BLaER1 treated with 17β-estradiol and CSF1 and Interleukin-3, amounts not matched to agents 10 nM and 100 nM (cell line): ENCODE measurements around the gene MYO6.

ENCODE experiments used
- H3K27ac ChIP-seq, 11 experiments: shearing (Covaris generic); formaldehyde crosslinking; 2 replicates each; pipeline ENCODE4 v1.8.1; 2022
- H3K27me3 ChIP-seq, 11 experiments: shearing (Covaris generic); formaldehyde crosslinking; 2 replicates each; pipeline ENCODE4 v1.8.1; 2022
- H3K36me3 ChIP-seq, 11 experiments: shearing (Covaris generic); formaldehyde crosslinking; 2 replicates each; pipeline ENCODE4 v1.8.1; 2022
- H3K4me1 ChIP-seq, 10 experiments: shearing (Covaris generic); formaldehyde crosslinking; 2 replicates each; pipeline ENCODE4 v1.8.1; 2022
- H3K4me2 ChIP-seq, 11 experiments: shearing (Covaris generic); formaldehyde crosslinking; 2 replicates each; pipeline ENCODE4 v1.8.1; 2022
- H3K4me3 ChIP-seq, 10 experiments: shearing (Covaris generic); formaldehyde crosslinking; 2 replicates each; pipeline ENCODE4 v1.8.1; 2022
- H3K9ac ChIP-seq, 11 experiments: shearing (Covaris generic); formaldehyde crosslinking; 2 replicates each; pipeline ENCODE4 v1.8.1; 2022
- H3K9me3 ChIP-seq, 11 experiments: shearing (Covaris generic); formaldehyde crosslinking; replicated peaks in 1 of 11; 2 replicates each; pipeline ENCODE4 v1.8.1; 2022
- H4K20me1 ChIP-seq, 11 experiments: shearing (Covaris generic); formaldehyde crosslinking; 2 replicates each; pipeline ENCODE4 v1.8.1; 2022
- Cebpa-rat ChIP-seq, 11 experiments: shearing (Covaris generic); IDR thresholded peaks; 2 replicates each; pipeline ENCODE4 v1.8.1; 2022

MYO6 gene

DNA sequence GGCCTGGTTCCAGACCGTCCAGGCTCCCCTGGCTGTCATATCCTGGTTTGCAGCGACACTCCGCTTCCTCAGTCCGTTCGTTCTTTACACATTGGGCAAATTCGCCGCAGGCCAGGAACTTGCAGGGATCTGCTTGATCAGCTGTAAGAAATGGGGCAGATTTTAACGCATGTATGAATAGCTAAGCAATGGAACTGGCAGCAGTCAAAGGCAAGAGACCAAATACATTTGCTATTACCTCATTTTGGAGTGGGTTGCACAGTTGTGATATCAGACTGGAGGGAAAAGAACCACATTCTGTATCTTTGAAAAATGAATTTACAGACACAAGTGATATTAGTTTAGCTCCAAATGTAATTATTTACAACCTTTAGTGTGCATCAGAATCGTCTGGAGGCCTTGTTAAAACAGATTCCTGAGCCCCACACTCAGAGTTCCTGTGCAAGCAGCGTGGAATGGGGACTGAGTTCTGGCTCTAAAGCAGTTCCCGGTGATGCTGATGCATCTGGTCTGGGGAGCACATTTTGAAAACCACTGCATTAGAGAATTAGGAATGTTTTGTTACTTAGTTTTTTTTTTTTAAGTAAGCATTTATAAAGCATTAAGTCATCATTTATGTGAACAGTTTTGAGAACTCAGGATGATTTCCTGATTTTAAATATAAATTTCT lies 182.1 kb downstream of the MYO6 start:
- no peak for TF ChIP-seq Cebpa-rat (IDR thresholded peaks at IDR 0.05)
- no peaks in the 10 kb centered on the region for H3K9me3 ChIP-seq
- H3K9ac ChIP-seq: no peak overlapping the region
- peaks cover 0 to 10% (median 0%) of the 10 kb centered on the region in 11 experiments; a peak in 4 of 22 replicates for H3K27me3 ChIP-seq
- H4K20me1 ChIP-seq: no peaks in the 10 kb centered on the region
- H3K27ac ChIP-seq: no peak overlapping the region
- no peak overlapping the region for H3K4me3 ChIP-seq
- no peaks in the 10 kb centered on the region for H3K36me3 ChIP-seq
- H3K4me2 ChIP-seq: no peak overlapping the region
- peaks cover 4 to 11% (median 5%) of the 10 kb centered on the region in 10 experiments; a peak in 18 of 20 replicates for H3K4me1 ChIP-seq

DNA sequence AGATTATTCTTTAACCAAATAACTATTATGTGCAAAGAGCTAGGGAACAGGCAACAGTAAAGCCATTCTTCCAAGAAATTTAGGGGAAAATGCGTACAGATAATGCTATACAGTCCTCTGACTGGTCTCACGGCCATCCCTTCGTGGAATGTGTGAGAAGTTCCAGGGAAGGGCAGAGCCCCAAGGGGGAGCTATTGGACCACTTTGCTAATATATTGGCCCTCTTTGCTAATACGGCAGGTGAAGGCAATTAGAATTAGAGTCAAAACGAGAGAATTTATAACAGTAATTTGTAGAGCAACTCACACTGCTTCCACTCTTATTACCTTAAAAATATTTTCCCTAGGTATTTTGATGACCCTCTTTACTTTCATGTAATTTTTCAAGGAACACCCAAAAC lies 183.0 kb downstream of the MYO6 start:
- H3K9ac ChIP-seq: no peak overlapping the region
- no peak overlapping the region for H3K4me3 ChIP-seq
- H3K27me3 ChIP-seq: peaks cover 0 to 10% (median 0%) of the 10 kb centered on the region in 11 experiments; a peak in 4 of 22 replicates
- no peaks in the 10 kb centered on the region for H3K9me3 ChIP-seq
- peaks cover 0 to 7% (median 5%) of the 10 kb centered on the region in 10 experiments; a peak in 14 of 20 replicates for H3K4me1 ChIP-seq
- H4K20me1 ChIP-seq: no peaks in the 10 kb centered on the region
- H3K27ac ChIP-seq: no peak overlapping the region
- H3K36me3 ChIP-seq: no peaks in the 10 kb centered on the region
- no peak for TF ChIP-seq Cebpa-rat (IDR thresholded peaks at IDR 0.05)
- H3K4me2 ChIP-seq: no peak overlapping the region

DNA sequence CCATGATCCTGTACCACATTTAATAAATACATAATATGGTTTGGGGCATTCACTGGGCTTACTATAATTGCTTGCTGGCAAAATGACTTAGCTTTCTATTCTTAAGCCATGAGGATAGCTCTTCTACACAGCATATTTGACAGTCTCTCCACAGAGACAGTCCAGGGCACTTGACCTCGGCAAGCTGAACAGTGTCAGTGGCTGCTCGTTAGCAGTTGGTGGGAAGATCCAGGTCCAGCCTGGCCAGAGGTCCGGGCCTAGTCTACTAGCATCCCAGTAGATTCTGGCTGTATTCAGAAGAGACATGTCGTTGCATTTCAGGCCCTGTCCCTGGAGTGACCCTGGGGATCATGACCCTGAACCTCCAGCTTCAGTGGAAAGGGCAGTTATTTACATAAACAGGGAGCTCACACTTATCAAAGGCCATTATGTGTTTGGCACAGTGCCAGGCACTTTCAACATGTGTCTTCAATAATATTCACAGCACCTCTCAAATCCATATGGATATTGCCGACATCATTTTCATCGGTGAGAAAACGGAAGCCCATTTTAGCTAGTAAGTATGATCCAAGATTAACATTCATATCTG lies 184.4 kb downstream of the MYO6 start:
- no peaks in the 10 kb centered on the region for H3K36me3 ChIP-seq
- H3K9ac ChIP-seq: no peak overlapping the region
- H4K20me1 ChIP-seq: no peaks in the 10 kb centered on the region
- peaks cover 0 to 7% (median 5%) of the 10 kb centered on the region in 10 experiments; a peak in 14 of 20 replicates for H3K4me1 ChIP-seq
- H3K27ac ChIP-seq: no peak overlapping the region
- no peak overlapping the region for H3K4me2 ChIP-seq
- peaks cover 0 to 10% (median 0%) of the 10 kb centered on the region in 11 experiments; a peak in 4 of 22 replicates for H3K27me3 ChIP-seq
- H3K9me3 ChIP-seq: no peaks in the 10 kb centered on the region
- TF ChIP-seq Cebpa-rat (IDR thresholded peaks at IDR 0.05): no peak
- no peak overlapping the region for H3K4me3 ChIP-seq

DNA sequence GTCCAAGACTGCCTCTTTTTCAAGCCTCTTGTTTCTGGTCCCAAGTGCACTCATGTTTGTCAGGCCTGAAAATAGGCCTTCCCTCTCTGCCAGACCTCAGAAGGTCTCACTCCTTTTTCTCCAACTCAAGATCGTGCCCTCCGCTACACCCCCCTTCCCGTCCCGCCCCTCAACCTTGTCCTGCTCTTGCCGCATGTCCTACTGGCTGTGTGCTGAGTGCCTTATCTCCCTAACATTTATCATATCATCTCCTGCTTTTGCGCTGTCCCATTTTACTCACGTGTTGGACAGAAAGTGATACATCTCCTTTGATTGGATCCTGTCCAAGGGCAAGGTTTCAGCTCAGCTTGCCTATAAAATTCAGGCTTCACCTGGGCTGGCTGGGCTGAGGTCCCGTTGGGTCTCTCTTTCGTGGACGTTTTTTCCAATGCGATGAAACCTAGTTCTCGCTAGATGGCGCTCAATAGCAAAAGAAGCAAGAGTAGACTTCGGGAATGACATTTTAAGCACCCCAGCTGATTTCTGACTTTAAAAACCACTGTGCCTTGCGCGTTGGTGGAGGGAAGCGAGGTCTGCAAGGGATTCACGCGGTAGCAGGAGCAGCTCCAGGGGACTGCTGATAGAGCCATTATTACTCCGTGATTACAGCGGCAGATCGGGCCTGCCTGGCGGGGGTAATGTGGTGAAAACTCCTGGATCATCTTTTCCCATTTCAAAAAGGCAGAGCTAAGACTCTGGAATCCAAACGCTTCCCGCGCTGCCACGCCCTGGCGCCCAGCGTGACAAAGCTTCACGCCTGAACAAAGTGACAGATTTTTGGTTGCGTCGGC lies 185.8 kb downstream of the MYO6 start:
- Histone ChIP-seq H3K27ac (no peak overlapping the region; a peak in 1 of 22 replicates), H3K9ac (peak overlapping the region; percentile 26 to 63 (median 55); a peak in 19 of 22 replicates), H3K4me3 (peak overlapping the region; percentile 49 to 66 (median 55)), H3K36me3 (no peaks in the 10 kb centered on the region), H3K4me1 (peaks cover 0 to 7% (median 5%) of the 10 kb centered on the region in 10 experiments; a peak in 14 of 20 replicates), H3K9me3 (no peaks in the 10 kb centered on the region), H3K4me2 (peak overlapping the region; percentile 86 to 97 (median 94)), H4K20me1 (no peaks in the 10 kb centered on the region), H3K27me3 (peaks cover 0 to 10% (median 0%) of the 10 kb centered on the region in 11 experiments; a peak in 4 of 22 replicates)
- no peak for TF ChIP-seq Cebpa-rat (IDR thresholded peaks at IDR 0.05)

DNA sequence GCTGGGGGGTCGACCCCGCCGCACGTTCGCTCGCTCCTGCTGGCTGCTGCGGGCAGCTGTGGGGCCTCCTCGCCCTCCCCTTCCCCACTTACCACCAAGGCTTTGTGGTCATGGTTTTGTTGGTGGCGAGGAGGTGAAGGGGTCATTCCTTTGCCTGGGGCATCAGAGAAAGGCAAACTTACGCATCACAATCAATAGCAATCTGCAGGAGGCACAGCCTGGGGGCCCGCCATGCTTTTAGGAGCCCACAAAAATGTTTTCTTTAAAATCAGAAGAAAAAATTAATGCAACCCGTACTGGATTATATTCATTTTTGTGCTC lies 186.4 kb downstream of the MYO6 start:
- peak overlapping the region; percentile 86 to 97 (median 94) for H3K4me2 ChIP-seq
- H4K20me1 ChIP-seq: no peaks in the 10 kb centered on the region
- peak overlapping the region; percentile 26 to 63 (median 55); a peak in 19 of 22 replicates for H3K9ac ChIP-seq
- H3K4me3 ChIP-seq: peak overlapping the region; percentile 49 to 66 (median 55)
- peaks cover 0 to 7% (median 5%) of the 10 kb centered on the region in 10 experiments; a peak in 14 of 20 replicates for H3K4me1 ChIP-seq
- H3K27me3 ChIP-seq: peaks cover 0 to 10% (median 0%) of the 10 kb centered on the region in 11 experiments; a peak in 4 of 22 replicates
- H3K9me3 ChIP-seq: no peaks in the 10 kb centered on the region
- H3K27ac ChIP-seq: no peak overlapping the region; a peak in 1 of 22 replicates
- no peaks in the 10 kb centered on the region for H3K36me3 ChIP-seq
- TF ChIP-seq Cebpa-rat (IDR thresholded peaks at IDR 0.05): no peak

DNA sequence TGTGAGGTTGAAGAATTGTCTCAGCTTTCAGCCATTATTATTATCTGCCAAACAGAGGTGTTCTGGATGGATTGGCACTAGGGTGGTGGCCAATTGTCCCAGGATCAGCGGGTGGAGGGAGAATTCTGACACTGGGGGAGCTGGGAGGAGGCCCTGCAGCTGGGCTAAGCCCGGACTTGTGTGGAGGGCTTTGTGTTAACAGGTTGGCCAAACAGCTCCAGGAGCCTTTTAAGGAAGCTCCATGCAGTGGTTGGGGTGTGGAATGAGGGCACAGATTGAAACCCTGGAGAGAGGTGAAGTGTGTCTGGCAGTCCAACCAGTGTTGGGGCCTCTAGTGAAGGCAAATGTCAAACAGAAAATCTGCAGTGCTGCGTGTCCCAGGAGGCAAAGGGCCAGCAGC lies 187.6 kb downstream of the MYO6 start:
- Histone ChIP-seq H4K20me1 (no peaks in the 10 kb centered on the region), H3K27ac (no peak overlapping the region), H3K27me3 (peaks cover 0 to 10% (median 0%) of the 10 kb centered on the region in 11 experiments; a peak in 4 of 22 replicates), H3K9me3 (no peaks in the 10 kb centered on the region), H3K9ac (no peak overlapping the region), H3K4me3 (no peak overlapping the region), H3K4me2 (no peak overlapping the region), H3K36me3 (no peaks in the 10 kb centered on the region), H3K4me1 (peaks cover 0 to 7% (median 5%) of the 10 kb centered on the region in 10 experiments; a peak in 14 of 20 replicates)
- TF ChIP-seq Cebpa-rat (IDR thresholded peaks at IDR 0.05): no peak

DNA sequence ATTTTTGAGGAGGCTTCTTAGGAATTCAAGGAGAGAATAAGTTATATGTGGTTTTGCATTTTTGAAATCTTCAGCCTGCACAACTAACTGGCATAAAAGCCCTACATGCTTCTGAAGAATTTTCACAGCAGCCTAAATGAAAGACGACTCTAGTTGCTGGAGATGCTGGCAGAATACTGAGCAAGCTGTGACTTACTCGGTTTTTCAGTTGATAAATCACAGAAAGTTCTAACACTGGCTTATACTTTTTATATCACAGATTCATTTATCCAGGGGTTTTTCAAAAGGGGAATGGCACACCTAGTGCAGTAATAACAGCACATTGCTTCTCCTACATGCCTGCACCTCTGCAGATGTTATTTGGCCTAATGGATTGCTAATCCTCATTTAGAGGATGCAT lies 188.8 kb downstream of the MYO6 start:
- Histone ChIP-seq H3K4me2 (no peak overlapping the region), H3K36me3 (no peaks in the 10 kb centered on the region), H3K9ac (no peak overlapping the region), H3K4me3 (no peak overlapping the region), H3K27ac (no peak overlapping the region), H3K4me1 (peaks cover 0 to 7% (median 5%) of the 10 kb centered on the region in 10 experiments; a peak in 14 of 20 replicates), H3K9me3 (no peaks in the 10 kb centered on the region), H3K27me3 (peaks cover 0 to 10% (median 0%) of the 10 kb centered on the region in 11 experiments; a peak in 4 of 22 replicates), H4K20me1 (no peaks in the 10 kb centered on the region)
- no peak for TF ChIP-seq Cebpa-rat (IDR thresholded peaks at IDR 0.05)

DNA sequence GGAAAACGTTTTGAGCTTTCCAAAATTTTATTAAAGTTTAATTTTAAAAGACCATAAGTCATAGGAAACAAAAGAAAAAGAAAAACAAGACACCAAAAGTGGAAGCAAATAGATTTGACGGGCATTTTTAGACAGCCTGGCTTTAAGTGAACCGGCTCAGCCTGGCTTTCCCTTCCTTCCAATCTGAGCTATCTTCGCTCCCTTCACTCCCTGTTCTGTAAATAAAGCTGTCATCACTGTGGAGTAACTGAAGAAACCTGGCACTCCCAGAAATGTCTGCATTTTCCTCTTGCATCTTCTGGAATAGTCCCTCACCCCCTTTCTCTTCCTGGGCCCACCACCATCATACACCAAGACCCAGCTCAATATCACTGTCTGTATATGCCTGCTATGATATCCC lies 191.5 kb downstream of the MYO6 start:
- no peaks in the 10 kb centered on the region for H3K9me3 ChIP-seq
- no peak overlapping the region for H3K4me3 ChIP-seq
- H4K20me1 ChIP-seq: no peaks in the 10 kb centered on the region
- no peak overlapping the region for H3K27ac ChIP-seq
- peaks cover 0 to 4% (median under 1%) of the 10 kb centered on the region in 10 experiments; a peak in 11 of 20 replicates for H3K4me1 ChIP-seq
- H3K4me2 ChIP-seq: no peak overlapping the region
- no peak overlapping the region for H3K9ac ChIP-seq
- H3K27me3 ChIP-seq: peaks cover 0 to 5% (median 0%) of the 10 kb centered on the region in 11 experiments; a peak in 4 of 22 replicates
- no peaks in the 10 kb centered on the region for H3K36me3 ChIP-seq
- TF ChIP-seq Cebpa-rat (IDR thresholded peaks at IDR 0.05): no peak

DNA sequence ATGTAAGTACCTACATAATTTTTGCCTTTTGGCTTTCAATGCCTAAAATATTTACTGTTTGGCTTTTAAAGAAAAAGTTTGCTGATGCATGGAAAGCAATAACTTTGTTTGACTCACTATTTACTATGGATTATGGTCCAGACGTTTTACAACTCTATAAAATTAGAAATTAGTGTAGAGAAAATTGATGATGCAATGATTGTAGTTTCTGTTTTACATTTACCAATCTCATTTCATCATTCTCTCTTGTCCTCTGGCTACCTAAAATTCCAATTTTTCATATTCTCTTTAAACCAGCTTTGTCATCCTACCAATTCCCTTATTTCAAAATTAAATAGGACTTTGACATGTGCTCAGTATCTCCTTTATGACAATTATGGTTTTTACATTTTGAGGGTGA lies 192.5 kb downstream of the MYO6 start:
- Histone ChIP-seq H3K9me3 (no peaks in the 10 kb centered on the region), H3K4me3 (no peak overlapping the region), H4K20me1 (no peaks in the 10 kb centered on the region), H3K9ac (no peak overlapping the region), H3K27me3 (no peaks in the 10 kb centered on the region), H3K36me3 (no peaks in the 10 kb centered on the region), H3K4me1 (peaks cover 0 to 13% (median 6%) of the 10 kb centered on the region in 10 experiments; a peak in 6 of 20 replicates), H3K27ac (no peak overlapping the region), H3K4me2 (no peak overlapping the region)
- no peak for TF ChIP-seq Cebpa-rat (IDR thresholded peaks at IDR 0.05)
